Natural killer cell (primary cell): ENCODE results near the gene IFT43. TPM values are rescaled to one million over a fixed set of nuclear protein-coding genes. Genes with fewer than 3 reads are reported as not detected.

Experiments
- ATAC-seq, 3 donors: fragments of 150-1000 bp in 2 of 3; fragments of 200-7000 bp in 1 of 3; cut with Tn5 transposase; 1 replicate in 1 of 3; 2 replicates in 2 of 3; pipeline ENCODE4 v1.10.0; 2021; ENCODE audit warnings: mild to moderate bottlenecking in 2 of 3, moderate library complexity in 2 of 3
- DNase-seq, 2 donors: peaks; one replicate each; pipeline versions ENCODE4 v3.0.0 to v3.0.0-alpha.2; 2013 to 2021; ENCODE audit warnings: mixed read lengths in 1 of 2
- H3K27ac ChIP-seq: one replicate; pipeline ENCODE4 v1.5.1; 2013; ENCODE audit warnings: mild to moderate bottlenecking, low read length
- H3K27me3 ChIP-seq: one replicate; pipeline ENCODE4 v1.6.1; 2013; ENCODE audit warnings: low read length; ENCODE audit not compliant: control insufficient read depth, insufficient read depth
- H3K36me3 ChIP-seq: one replicate; pipeline ENCODE4 v1.6.1; 2013; ENCODE audit warnings: low read length; ENCODE audit not compliant: control insufficient read depth, insufficient read depth
- H3K4me1 ChIP-seq: one replicate; pipeline ENCODE4 v1.6.1; 2013; ENCODE audit warnings: low read length; ENCODE audit not compliant: control insufficient read depth, insufficient read depth
- H3K4me3 ChIP-seq: one replicate; pipeline ENCODE4 v1.5.1; 2013; ENCODE audit warnings: low read length
- H3K9me3 ChIP-seq: one replicate; pipeline ENCODE4 v1.6.1; 2013; ENCODE audit warnings: low read length; ENCODE audit not compliant: control insufficient read depth, insufficient read depth
- H3K27ac Mint-ChIP-seq, 2 donors: one replicate each; pipeline ENCODE4 v1.8.0; 2022; ENCODE audit warnings: mild to moderate bottlenecking in 2 of 2, mixed read lengths in 2 of 2, moderate library complexity in 1 of 2
- H3K27me3 Mint-ChIP-seq, 2 donors: one replicate each; pipeline ENCODE4 v1.8.0; 2022; ENCODE audit warnings: low read depth in 2 of 2, mixed read lengths in 2 of 2
- H3K36me3 Mint-ChIP-seq: one replicate; pipeline ENCODE4 v1.8.0; 2022; ENCODE audit warnings: mixed read lengths
- H3K4me1 Mint-ChIP-seq, 2 donors: one replicate each; pipeline ENCODE4 v1.8.0; 2022; ENCODE audit warnings: mixed read lengths in 2 of 2
- H3K4me3 Mint-ChIP-seq: one replicate; pipeline ENCODE4 v1.8.0; 2022; ENCODE audit warnings: mild to moderate bottlenecking, moderate library complexity, mixed read lengths
- H3K9me3 Mint-ChIP-seq, 2 donors: one replicate each; pipeline ENCODE4 v1.8.0; 2022; ENCODE audit warnings: mixed read lengths in 2 of 2
- CTCF ChIP-seq: fragments of 200-600 bp; IDR thresholded peaks from one replicate; pipeline ENCODE4 v1.8.0; 2022; ENCODE audit warnings: antibody characterized with exemption
- WGBS: methylation state at CpG from one replicate; pipeline ENCODE4 v1.1.7; 2013; ENCODE audit warnings: missing lambda C conversion rate; ENCODE audit not compliant: insufficient coverage; 5-methylcytosine and 5-hydroxymethylcytosine counted together
- intact Hi-C: fragments of 100-400 bp; cut with micrococcal nuclease; formaldehyde crosslinking; loops from one replicate; pipeline ENCODE4 v1.14.2; 2022
- total RNA-seq, 4 donors: library from RNA; stranded (reverse); fragments of 120-200 nt in 1 of 4; gene quantifications; one replicate each; pipeline versions ENCODE4 v1.2.3 to v1.2.4, GENCODE V29; 2013 to 2022

The IFT43 gene
- total RNA-seq, 3 donors from 2014 or later (not counting 1 experiment from before 2014, with no cell fraction given) = 19.0 to 20.8 (median 20.7) TPM

GRCh38 chr14:76067536-76067935 is 82.0 kb downstream of the IFT43 start:
- no peaks in the 10 kb centered on the region for H3K36me3 Mint-ChIP-seq

GRCh38 chr14:76073717-76074116 is 88.2 kb downstream of the IFT43 start:
- intact Hi-C loops = no loop called here
- Mint-ChIP-seq H3K9me3 (no peaks in the 10 kb centered on the region), H3K36me3 (no peaks in the 10 kb centered on the region), H3K4me1 (no peaks in the 10 kb centered on the region), H3K27me3 (no peaks in the 10 kb centered on the region), H3K27ac (no peak overlapping the region), H3K4me3 (no peak overlapping the region)
- Histone ChIP-seq H3K27me3 (no peaks in the 10 kb centered on the region), H3K36me3 (no peaks in the 10 kb centered on the region), H3K4me3 (no peak overlapping the region), H3K27ac (no peak overlapping the region), H3K4me1 (no peaks in the 10 kb centered on the region), H3K9me3 (no peaks in the 10 kb centered on the region)
- ATAC-seq = no peak
- DNase-seq = no peak
- TF ChIP-seq CTCF = no peak
- WGBS = 94% methylated on average over 11 of the region's 12 CpGs

More at GRCh38 chr14:76067536-76067935, 82.0 kb downstream of the IFT43 start:
- TF ChIP-seq CTCF = no peak
- Mint-ChIP-seq H3K9me3 (no peaks in the 10 kb centered on the region), H3K4me1 (no peaks in the 10 kb centered on the region), H3K27me3 (no peaks in the 10 kb centered on the region), H3K27ac (no peak overlapping the region), H3K4me3 (no peak overlapping the region)
- ATAC-seq = no peak
- Histone ChIP-seq H3K27ac (no peak overlapping the region), H3K4me1 (no peaks in the 10 kb centered on the region), H3K4me3 (no peak overlapping the region), H3K27me3 (no peaks in the 10 kb centered on the region), H3K9me3 (no peaks in the 10 kb centered on the region), H3K36me3 (no peaks in the 10 kb centered on the region)
- DNase-seq = no peak
- 77% methylated on average over 3 of the region's 5 CpGs for WGBS
- intact Hi-C loops = no loop called here

GRCh38 chr14:76077340-76077739 is 91.8 kb downstream of the IFT43 start:
- intact Hi-C loops = no loop called here
- H3K9me3 ChIP-seq = no peaks in the 10 kb centered on the region
- no peaks in the 10 kb centered on the region for H3K4me1 ChIP-seq
- no peak overlapping the region for H3K4me3 Mint-ChIP-seq
- WGBS = 100% methylated on average over 1 of the region's 2 CpGs
- no peaks in the 10 kb centered on the region for H3K36me3 ChIP-seq
- ATAC-seq (no peak), DNase-seq (no peak)
- no peak overlapping the region for H3K27ac ChIP-seq
- no peaks in the 10 kb centered on the region for H3K27me3 ChIP-seq
- H3K27me3 Mint-ChIP-seq = no peaks in the 10 kb centered on the region
- TF ChIP-seq CTCF = no peak
- H3K27ac Mint-ChIP-seq = no peak overlapping the region
- no peaks in the 10 kb centered on the region for H3K9me3 Mint-ChIP-seq
- H3K36me3 Mint-ChIP-seq = no peaks in the 10 kb centered on the region
- no peaks in the 10 kb centered on the region for H3K4me1 Mint-ChIP-seq
- no peak overlapping the region for H3K4me3 ChIP-seq

GRCh38 chr14:76078501-76078900 is 92.9 kb downstream of the IFT43 start:
- no peaks in the 10 kb centered on the region for H3K36me3 Mint-ChIP-seq
- H3K4me3 Mint-ChIP-seq = no peak overlapping the region
- Histone ChIP-seq H3K27ac (no peak overlapping the region), H3K36me3 (no peaks in the 10 kb centered on the region), H3K4me1 (no peaks in the 10 kb centered on the region), H3K27me3 (no peaks in the 10 kb centered on the region), H3K9me3 (no peaks in the 10 kb centered on the region), H3K4me3 (no peak overlapping the region)
- no peaks in the 10 kb centered on the region for H3K4me1 Mint-ChIP-seq
- intact Hi-C loops = no loop called here
- H3K9me3 Mint-ChIP-seq = no peaks in the 10 kb centered on the region
- H3K27me3 Mint-ChIP-seq = no peaks in the 10 kb centered on the region
- DNase-seq = no peak
- no peak for TF ChIP-seq CTCF
- ATAC-seq = no peak
- 94% methylated on average over 9 of the region's 10 CpGs for WGBS
- H3K27ac Mint-ChIP-seq = no peak overlapping the region
